Mesodermal cell (in vitro differentiated cells): Measurements from ENCODE around the gene POR.
"Not testable (repeated sequence)": the region's sequence is repeated elsewhere in the genome, so short reads cannot be mapped to it uniquely, and the experiment has no call there.

ENCODE experiments used
- H3K27ac ChIP-seq: 2 replicates; pipeline ENCODE4 v1.7.0; 2013; ENCODE audit warnings: mild to moderate bottlenecking, low read depth, low read length, moderate library complexity; ENCODE audit not compliant: severe bottlenecking
- H3K36me3 ChIP-seq: 2 replicates; pipeline ENCODE4 v1.7.1; 2013; ENCODE audit warnings: mild to moderate bottlenecking, low read length, moderate library complexity; ENCODE audit not compliant: control insufficient read depth, insufficient read depth
- H3K4me1 ChIP-seq: one replicate; pipeline ENCODE4 v1.7.1; 2013; ENCODE audit warnings: mild to moderate bottlenecking, low read length; ENCODE audit not compliant: insufficient read depth, control insufficient read depth, poor library complexity, severe bottlenecking
- H3K4me3 ChIP-seq: 2 replicates; pipeline ENCODE4 v1.7.0; 2013; ENCODE audit warnings: low read length, control low read depth, mild to moderate bottlenecking; ENCODE audit not compliant: insufficient read depth, poor library complexity, severe bottlenecking; ENCODE audit errors: extremely low read depth
- H3K9me3 ChIP-seq: 2 replicates; pipeline ENCODE4 v1.7.1; 2013; ENCODE audit warnings: mild to moderate bottlenecking, low read length, moderate library complexity; ENCODE audit not compliant: control insufficient read depth
- WGBS, 2 experiments: methylation state at CpG; one replicate each; pipeline ENCODE4 v1.1.5; 2013; ENCODE audit warnings: missing lambda C conversion rate in 2 of 2; ENCODE audit not compliant: insufficient coverage in 2 of 2; 5-methylcytosine and 5-hydroxymethylcytosine counted together

The POR gene

GRCh38 chr7:76009672-76010600 is 95.0 kb downstream of the POR start:
- Histone ChIP-seq H3K36me3 (peaks cover 18% of the 10 kb centered on the region), H3K4me3 (no peak overlapping the region), H3K4me1 (peaks cover 2% of the 10 kb centered on the region), H3K9me3 (no peaks in the 10 kb centered on the region), H3K27ac (no peak overlapping the region)
- 88 to 98% methylated on average over 7 to 8 of the region's 11 CpGs for WGBS, 2 experiments

GRCh38 chr7:76011442-76011861 is 96.5 kb downstream of the POR start:
- Histone ChIP-seq H3K9me3 (no peaks in the 10 kb centered on the region), H3K27ac (peak overlapping the region; percentile 66), H3K4me3 (no peak overlapping the region), H3K36me3 (peaks cover 17% of the 10 kb centered on the region), H3K4me1 (peaks cover 2% of the 10 kb centered on the region)
- 82 to 94% methylated on average over 7 of the region's 8 CpGs for WGBS, 2 experiments

- H3K36me3 ChIP-seq, result peaks cover 32% of the 10 kb centered on the region
- WGBS, 2 experiments, result 90% methylated on average over 2 of the region's 13 CpGs; no CpG with 5 or more reads in 1 of the 2 experiments
These were observed 101.4 kb downstream of the POR start for GRCh38 chr7:76016191-76016947.

GRCh38 chr7:76018520-76018919 is 103.6 kb downstream of the POR start:
- not testable (repeated sequence) for H3K9me3 ChIP-seq, H3K4me3 ChIP-seq, H3K4me1 ChIP-seq, H3K27ac ChIP-seq
- H3K36me3 ChIP-seq, result peaks cover 44% of the 10 kb centered on the region
- WGBS, 2 experiments, result 100% methylated on average over 1 to 2 of the region's 4 CpGs

More at GRCh38 chr7:76016191-76016947, 101.4 kb downstream of the POR start:
- no peak overlapping the region for H3K4me3 ChIP-seq
- H3K9me3 ChIP-seq, result no peaks in the 10 kb centered on the region
- no peak overlapping the region for H3K27ac ChIP-seq
- no peaks in the 10 kb centered on the region for H3K4me1 ChIP-seq

- H3K4me1 ChIP-seq, result no peaks in the 10 kb centered on the region
These were observed 105.2 kb downstream of the POR start for GRCh38 chr7:76020031-76020714.

GRCh38 chr7:76022026-76022780 is 107.2 kb downstream of the POR start:
- no peak overlapping the region for H3K4me3 ChIP-seq
- no peaks in the 10 kb centered on the region for H3K4me1 ChIP-seq
- H3K27ac ChIP-seq, result no peak overlapping the region
- WGBS, 2 experiments, result 89 to 95% methylated on average over 3 to 4 of the region's 7 CpGs
- H3K36me3 ChIP-seq, result peaks cover 53% of the 10 kb centered on the region
- no peaks in the 10 kb centered on the region for H3K9me3 ChIP-seq

More at GRCh38 chr7:76020031-76020714, 105.2 kb downstream of the POR start:
- Histone ChIP-seq H3K27ac (no peak overlapping the region), H3K9me3 (no peaks in the 10 kb centered on the region), H3K36me3 (peaks cover 51% of the 10 kb centered on the region), H3K4me3 (no peak overlapping the region)
- WGBS, 2 experiments, result 50 to 57% methylated on average over 6 of the region's 6 CpGs

- Histone ChIP-seq H3K4me1 (no peaks in the 10 kb centered on the region), H3K27ac (no peak overlapping the region), H3K4me3 (no peak overlapping the region), H3K36me3 (peaks cover 50% of the 10 kb centered on the region), H3K9me3 (no peaks in the 10 kb centered on the region)
- 59 to 62% methylated on average over 3 to 4 of the region's 4 CpGs for WGBS, 2 experiments
These were observed 108.0 kb downstream of the POR start for GRCh38 chr7:76023002-76023401.

GRCh38 chr7:76029682-76030081 is 114.7 kb downstream of the POR start:
- peaks cover 24% of the 10 kb centered on the region for H3K36me3 ChIP-seq
- not testable (repeated sequence) for H3K4me1 ChIP-seq, H3K9me3 ChIP-seq, H3K27ac ChIP-seq, H3K4me3 ChIP-seq
- WGBS, 2 experiments, result 87 to 96% methylated on average over 6 of the region's 7 CpGs

GRCh38 chr7:76031964-76032363 is 117.0 kb downstream of the POR start:
- Histone ChIP-seq H3K36me3 (peaks cover 12% of the 10 kb centered on the region), H3K4me1 (no peaks in the 10 kb centered on the region), H3K4me3 (no peak overlapping the region), H3K9me3 (no peaks in the 10 kb centered on the region), H3K27ac (no peak overlapping the region)
- WGBS, 2 experiments, result 100% methylated on average over 1 of the region's 1 CpG; no CpG with 5 or more reads in 1 of the 2 experiments
